ENCODE results near the gene MEIS2.

GRCh38 chr15:37070686-37071085 is 29.7 kb downstream of the MEIS2 start:
- TF ChIP-seq CTCF (IDR thresholded peaks at IDR 0.05) (no peak), POLR2A (IDR thresholded peaks at IDR 0.05) (no peak)
